22Rv1 (cell line): Measurements from ENCODE around the gene HMGXB4.

ENCODE experiments used
- ZFX ChIP-seq: fragments of 450-650 bp; IDR thresholded peaks from 2 replicates; pipeline ENCODE4 v1.6.1; 2017; ENCODE audit warnings: antibody characterized with exemption, borderline replicate concordance
- TF ChIP-seq, protein P1 (sequence below): fragments of 450-650 bp; IDR thresholded peaks from 2 replicates; pipeline ENCODE4 v1.5.1; 2017; ENCODE audit warnings: mild to moderate bottlenecking

DNA sequence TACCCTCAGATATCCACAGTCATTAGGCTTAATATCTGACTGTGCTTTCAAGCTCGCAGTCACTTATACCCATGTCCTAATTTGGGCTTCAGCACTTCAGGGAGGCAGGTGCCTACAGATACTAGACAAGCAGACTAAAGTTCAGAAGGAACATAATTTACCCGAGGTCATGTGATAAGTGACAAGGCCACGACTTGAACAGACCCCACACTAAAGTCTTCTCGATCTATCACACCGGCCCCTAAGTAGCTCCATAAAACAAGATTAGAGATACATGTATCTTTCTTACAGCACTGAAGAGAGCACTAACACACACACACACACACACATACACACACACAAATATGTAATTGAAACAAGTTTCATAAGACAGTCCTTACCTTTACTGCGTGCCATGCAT, 75.0 kb downstream of the HMGXB4 start:
- TF ChIP-seq, protein P1, sequence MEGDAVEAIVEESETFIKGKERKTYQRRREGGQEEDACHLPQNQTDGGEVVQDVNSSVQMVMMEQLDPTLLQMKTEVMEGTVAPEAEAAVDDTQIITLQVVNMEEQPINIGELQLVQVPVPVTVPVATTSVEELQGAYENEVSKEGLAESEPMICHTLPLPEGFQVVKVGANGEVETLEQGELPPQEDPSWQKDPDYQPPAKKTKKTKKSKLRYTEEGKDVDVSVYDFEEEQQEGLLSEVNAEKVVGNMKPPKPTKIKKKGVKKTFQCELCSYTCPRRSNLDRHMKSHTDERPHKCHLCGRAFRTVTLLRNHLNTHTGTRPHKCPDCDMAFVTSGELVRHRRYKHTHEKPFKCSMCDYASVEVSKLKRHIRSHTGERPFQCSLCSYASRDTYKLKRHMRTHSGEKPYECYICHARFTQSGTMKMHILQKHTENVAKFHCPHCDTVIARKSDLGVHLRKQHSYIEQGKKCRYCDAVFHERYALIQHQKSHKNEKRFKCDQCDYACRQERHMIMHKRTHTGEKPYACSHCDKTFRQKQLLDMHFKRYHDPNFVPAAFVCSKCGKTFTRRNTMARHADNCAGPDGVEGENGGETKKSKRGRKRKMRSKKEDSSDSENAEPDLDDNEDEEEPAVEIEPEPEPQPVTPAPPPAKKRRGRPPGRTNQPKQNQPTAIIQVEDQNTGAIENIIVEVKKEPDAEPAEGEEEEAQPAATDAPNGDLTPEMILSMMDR: no peak
- no peak for TF ChIP-seq ZFX
